ENCODE measurements around the gene WRAP73.

- no peak for TF ChIP-seq CTCF (conservative IDR thresholded peaks at IDR 0.05; ENCODE audit: low read depth, low read length)
- TF ChIP-seq EZH2phosphoT487 (IDR thresholded peaks at IDR 0.05; ENCODE audit: borderline replicate concordance, low read length), result no peak
Measured at GRCh38 chr1:3595949-3596348, 54.0 kb downstream of the WRAP73 start.

Data from PC-3 (cell line).